Endothelial cell of hepatic sinusoid (primary cell): Measurements from ENCODE around the gene BRSK2.
"Not testable (repeated sequence)": the region's sequence is repeated elsewhere in the genome, so short reads cannot be mapped to it uniquely, and the experiment has no call there.

Source experiments
- in situ Hi-C: cut with HindIII; loops from 2 replicates; pipeline ENCODE4 v1.10.0; 2017; ENCODE audit warnings: low sequenced_read_pairs

The BRSK2 gene

DNA sequence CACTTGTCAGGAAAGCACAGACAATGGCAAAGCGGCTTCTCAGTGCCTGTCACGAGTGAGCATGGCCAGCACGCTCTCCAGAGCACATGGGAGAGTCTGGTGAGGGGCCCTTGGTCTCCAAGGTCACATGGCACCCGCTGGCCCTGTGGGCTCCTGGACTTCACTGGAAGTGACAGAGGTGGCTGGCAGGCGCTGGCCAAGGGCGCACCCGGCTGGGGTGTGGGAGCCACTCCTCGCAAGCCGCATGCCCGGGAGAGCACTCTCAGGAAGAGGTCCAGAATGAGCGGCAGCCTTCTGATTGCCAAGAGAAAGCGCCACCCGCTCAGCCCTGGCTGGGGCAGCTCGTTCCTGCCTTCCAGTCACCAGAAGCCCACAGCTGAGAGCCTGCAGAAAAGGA, 114.0 kb downstream of the BRSK2 start:
- in situ Hi-C loops = no loop called here

DNA sequence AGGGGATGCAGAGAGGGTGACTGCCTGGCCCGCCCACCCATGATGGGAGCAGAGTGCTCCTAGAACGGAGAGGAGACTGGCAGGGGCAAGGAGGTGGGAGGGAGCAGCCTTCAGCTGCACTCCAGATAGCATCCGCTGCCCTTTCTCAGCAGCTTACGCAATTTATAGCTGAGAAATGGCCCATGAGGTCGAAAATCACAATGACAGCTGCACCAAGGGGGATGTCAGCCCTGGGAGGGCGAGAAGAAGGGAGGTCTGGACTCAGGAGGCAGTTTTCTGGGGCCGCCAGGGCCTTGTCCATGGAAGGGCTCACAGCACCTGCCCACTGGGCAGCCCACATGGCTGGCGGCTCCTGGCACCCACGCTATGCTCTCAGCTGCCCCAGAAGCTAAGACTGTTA, 114.4 kb downstream of the BRSK2 start:
- in situ Hi-C loops = no loop called here

DNA sequence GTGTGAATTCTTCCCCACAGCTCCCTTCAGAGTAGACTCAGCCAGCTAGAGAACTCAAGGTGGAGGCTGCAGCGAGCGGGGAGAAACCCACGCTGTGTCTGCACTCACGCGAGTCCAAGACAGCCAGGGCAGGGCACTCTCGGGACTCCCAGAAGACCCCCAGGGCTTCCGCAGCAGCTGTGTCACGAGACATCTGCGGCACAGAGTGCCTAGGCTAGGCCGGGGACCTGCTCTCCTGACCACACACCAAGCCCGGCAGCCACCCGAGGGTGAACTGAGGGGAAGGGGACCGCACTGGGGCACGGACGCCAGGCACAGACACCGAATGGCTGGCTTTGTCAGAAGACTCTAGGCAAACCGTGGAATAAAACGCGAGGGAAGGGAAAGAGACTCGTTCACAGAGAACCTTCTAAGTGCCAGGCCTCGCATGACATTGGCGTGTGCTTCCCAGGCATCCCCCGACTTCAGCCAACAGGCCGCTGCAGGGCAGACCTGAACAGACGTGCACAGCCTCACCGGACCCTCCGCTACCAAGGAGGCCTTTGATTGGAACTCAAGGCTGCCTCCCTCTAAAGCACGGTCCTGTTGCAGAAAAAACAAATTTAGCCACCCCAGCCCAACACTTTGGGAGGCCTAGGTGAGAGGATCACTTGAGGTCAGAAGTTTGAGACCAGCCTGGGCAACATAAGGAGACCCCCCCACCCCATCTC, 115.0 kb downstream of the BRSK2 start:
- in situ Hi-C loops = no loop called here

DNA sequence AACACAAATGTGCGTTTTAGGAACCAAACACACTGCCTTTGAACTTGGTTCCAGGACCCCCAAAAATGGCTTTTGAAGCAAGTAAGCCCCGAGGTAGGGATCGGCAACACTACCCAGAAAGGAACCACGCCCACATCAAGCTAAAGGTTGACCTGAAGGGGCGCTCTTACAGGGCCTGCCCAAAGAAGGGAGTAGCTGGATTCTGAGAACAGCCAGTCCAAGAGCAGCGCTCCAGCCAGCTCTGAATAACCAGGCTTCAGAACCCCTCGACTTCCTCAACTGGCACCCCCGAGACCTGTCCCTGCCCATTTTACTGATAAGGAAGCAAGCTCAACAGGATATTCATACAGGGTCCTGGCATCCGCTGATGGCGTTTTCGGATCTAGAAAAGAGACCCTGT, 115.7 kb downstream of the BRSK2 start:
- in situ Hi-C loops = no loop called here

GRCh38 chr11:1506981-1507380, 117.2 kb downstream of the BRSK2 start:
- in situ Hi-C loops = no loop called here

DNA sequence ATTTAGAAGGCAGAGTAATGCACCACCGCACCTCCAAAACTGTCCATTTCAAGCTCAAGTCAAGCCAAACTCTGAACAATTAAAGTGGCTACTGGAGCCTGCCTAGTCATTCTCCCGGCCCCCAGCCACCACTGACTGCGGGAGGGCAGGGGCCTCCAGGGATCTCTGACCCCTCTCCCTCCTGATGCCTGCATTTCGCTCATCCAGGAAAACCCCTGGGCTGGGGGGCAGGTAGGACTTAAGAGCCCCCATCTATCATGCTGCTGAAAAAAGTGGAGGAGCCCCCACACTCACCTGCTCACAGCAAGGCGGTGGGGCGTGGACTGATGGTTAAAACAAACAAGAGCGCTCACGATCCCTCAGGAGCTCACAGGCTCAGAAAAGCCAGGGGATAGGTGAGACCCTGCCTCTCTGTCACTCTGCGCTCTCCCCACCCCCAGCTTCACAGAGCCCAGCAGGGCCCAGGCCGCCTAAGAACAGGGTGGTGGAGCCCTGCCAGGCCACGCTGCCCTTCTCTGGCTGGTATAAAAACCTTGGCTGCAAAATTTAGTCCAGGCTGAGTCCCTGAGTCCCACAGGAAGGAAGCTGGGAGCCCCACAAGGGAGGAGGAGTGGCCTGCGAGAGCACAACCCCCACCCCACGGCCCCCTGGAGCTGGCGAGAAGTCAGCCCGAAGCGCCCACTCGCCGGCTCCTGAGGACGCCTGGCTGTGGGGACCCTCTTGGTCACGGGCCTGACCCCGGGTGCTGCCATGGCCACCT, 117.8 kb downstream of the BRSK2 start:
- in situ Hi-C loops = no loop called here

- in situ Hi-C loops = no loop called here
Measured at GRCh38 chr11:1508491-1508891, 118.8 kb downstream of the BRSK2 start.

- in situ Hi-C loops = no loop called here
Measured at GRCh38 chr11:1508986-1509385, 119.3 kb downstream of the BRSK2 start.

- in situ Hi-C loops = no loop called here
Measured at GRCh38 chr11:1509626-1510255, 120.0 kb downstream of the BRSK2 start.

DNA sequence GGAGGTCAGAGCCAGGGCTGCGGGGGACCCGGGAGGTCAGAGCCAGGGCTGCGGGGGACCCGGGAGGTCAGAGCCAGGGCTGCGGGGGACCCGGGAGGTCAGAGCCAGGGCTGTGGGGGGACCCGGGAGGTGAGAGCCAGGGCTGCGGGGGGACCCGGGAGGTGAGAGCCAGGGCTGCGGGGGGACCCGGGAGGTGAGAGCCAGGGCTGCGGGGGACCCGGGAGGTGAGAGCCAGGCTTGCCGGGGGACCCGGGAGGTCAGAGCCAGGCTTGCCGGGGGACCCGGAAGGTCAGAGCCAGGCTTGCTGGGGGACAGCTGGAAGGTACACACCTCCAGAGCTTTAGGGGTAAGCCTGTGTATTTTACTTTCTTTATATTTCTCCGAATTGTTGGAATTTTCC, 120.6 kb downstream of the BRSK2 start:
- in situ Hi-C loops = not testable (repeated sequence)

- in situ Hi-C loops = no loop called here
Measured at GRCh38 chr11:1510928-1511327, 121.2 kb downstream of the BRSK2 start.

DNA sequence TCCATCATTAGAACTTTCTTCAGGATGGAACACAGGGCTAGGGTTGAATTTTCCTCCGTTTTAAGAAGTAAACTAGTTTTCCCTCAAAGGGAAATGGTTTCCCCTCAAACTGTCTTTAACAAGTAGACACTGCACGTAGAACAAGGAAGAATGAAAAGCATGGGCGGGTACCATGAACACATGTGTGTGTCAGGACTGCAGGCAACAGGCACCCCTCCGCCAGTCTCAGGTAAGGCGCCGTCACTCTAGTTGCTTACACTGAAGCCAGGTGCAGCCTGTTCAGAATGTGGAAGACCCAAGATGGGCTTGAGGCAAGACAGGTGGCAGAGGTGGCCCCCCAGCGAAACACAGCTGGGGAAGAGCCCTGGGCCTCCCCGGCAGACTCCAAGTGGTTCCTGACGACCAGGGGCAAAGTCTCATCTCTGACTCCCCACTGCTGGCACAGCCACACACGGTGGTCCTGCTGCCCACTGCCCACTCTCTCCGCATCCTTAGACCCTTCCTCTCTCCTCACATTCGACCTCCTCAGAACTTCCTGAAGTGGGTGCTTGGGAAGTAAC, 122.3 kb downstream of the BRSK2 start:
- in situ Hi-C loops = no loop called here
